Nephron (organoid): ENCODE measurements around the gene ARHGAP20.

Source experiments
- H3K27ac Mint-ChIP-seq, 3 experiments: 2 replicates each; pipeline ENCODE4 v1.8.0; 2020; ENCODE audit warnings: mixed read lengths in 3 of 3, mild to moderate bottlenecking in 2 of 3, moderate library complexity in 1 of 3
- H3K27me3 Mint-ChIP-seq: 2 replicates; pipeline ENCODE4 v1.8.0; 2021; ENCODE audit warnings: low read depth, mild to moderate bottlenecking, moderate library complexity, mixed read lengths
- H3K36me3 Mint-ChIP-seq: 2 replicates; pipeline ENCODE4 v1.8.0; 2020; ENCODE audit warnings: low read depth, mixed read lengths
- H3K4me1 Mint-ChIP-seq: 2 replicates; pipeline ENCODE4 v1.8.0; 2020; ENCODE audit warnings: mixed read lengths
- H3K4me3 Mint-ChIP-seq, 3 experiments: 2 replicates each; pipeline ENCODE4 v1.8.0; 2020; ENCODE audit warnings: mild to moderate bottlenecking in 3 of 3, mixed read lengths in 3 of 3, moderate library complexity in 2 of 3
- H3K9me3 Mint-ChIP-seq: 2 replicates; pipeline ENCODE4 v1.8.0; 2020; ENCODE audit warnings: mixed read lengths
- TF ChIP-seq, protein P1 (sequence below), 3 experiments: fragments of 200-600 bp; sonication (generic); IDR thresholded peaks; one replicate each; pipeline ENCODE4 v1.5.0; 2021; ENCODE audit warnings: antibody characterized with exemption in 3 of 3; ENCODE audit not compliant: unreplicated experiment in 3 of 3

Gene ARHGAP20

DNA sequence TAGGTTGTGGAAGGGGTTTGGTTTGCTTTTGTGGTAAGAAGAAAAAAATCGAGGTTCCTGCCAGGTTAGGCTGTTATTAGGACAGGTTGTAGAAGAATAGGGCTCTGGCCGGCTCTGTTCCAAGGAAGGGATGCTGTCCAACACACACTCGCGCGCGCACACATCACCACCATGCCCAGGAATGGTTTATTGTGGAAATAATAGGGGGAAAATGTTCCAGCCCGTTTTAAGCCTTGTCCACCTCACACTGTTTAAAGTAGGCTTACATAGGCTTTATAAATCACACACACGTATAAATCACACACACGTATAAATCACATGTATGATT is 1.2 kb upstream of the ARHGAP20 start:
- peak overlapping the region; percentile 75 to 87 (median 81) for H3K4me3 Mint-ChIP-seq
- peak overlapping the region; percentile 30 to 42 (median 40) for H3K27ac Mint-ChIP-seq
- no peaks in the 10 kb centered on the region for H3K9me3 Mint-ChIP-seq
- peaks cover 24% of the 10 kb centered on the region for H3K4me1 Mint-ChIP-seq
- TF ChIP-seq, protein P1, sequence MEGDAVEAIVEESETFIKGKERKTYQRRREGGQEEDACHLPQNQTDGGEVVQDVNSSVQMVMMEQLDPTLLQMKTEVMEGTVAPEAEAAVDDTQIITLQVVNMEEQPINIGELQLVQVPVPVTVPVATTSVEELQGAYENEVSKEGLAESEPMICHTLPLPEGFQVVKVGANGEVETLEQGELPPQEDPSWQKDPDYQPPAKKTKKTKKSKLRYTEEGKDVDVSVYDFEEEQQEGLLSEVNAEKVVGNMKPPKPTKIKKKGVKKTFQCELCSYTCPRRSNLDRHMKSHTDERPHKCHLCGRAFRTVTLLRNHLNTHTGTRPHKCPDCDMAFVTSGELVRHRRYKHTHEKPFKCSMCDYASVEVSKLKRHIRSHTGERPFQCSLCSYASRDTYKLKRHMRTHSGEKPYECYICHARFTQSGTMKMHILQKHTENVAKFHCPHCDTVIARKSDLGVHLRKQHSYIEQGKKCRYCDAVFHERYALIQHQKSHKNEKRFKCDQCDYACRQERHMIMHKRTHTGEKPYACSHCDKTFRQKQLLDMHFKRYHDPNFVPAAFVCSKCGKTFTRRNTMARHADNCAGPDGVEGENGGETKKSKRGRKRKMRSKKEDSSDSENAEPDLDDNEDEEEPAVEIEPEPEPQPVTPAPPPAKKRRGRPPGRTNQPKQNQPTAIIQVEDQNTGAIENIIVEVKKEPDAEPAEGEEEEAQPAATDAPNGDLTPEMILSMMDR (IDR thresholded peaks at IDR 0.05; ENCODE audit: unreplicated experiment in 3 of 3) = no peak
- peaks cover 2% of the 10 kb centered on the region for H3K36me3 Mint-ChIP-seq
- peaks cover 55% of the 10 kb centered on the region for H3K27me3 Mint-ChIP-seq

GRCh38 chr11:110712659-110713448 is 617 bp upstream of the ARHGAP20 start:
- peaks cover 4% of the 10 kb centered on the region for H3K36me3 Mint-ChIP-seq
- H3K27me3 Mint-ChIP-seq = peaks cover 57% of the 10 kb centered on the region
- H3K9me3 Mint-ChIP-seq = no peaks in the 10 kb centered on the region
- TF ChIP-seq, protein P1 (IDR thresholded peaks at IDR 0.05; ENCODE audit: unreplicated experiment in 3 of 3) = no peak
- peaks cover 24% of the 10 kb centered on the region for H3K4me1 Mint-ChIP-seq
- H3K27ac Mint-ChIP-seq = peak overlapping the region; percentile 30 to 42 (median 40)
- H3K4me3 Mint-ChIP-seq = peak overlapping the region; percentile 75 to 87 (median 81)

GRCh38 chr11:110711448-110711775 is 825 bp downstream of the ARHGAP20 start:
- Mint-ChIP-seq H3K4me3 (peak overlapping the region; percentile 84 to 85 (median 85)), H3K4me1 (peaks cover 24% of the 10 kb centered on the region), H3K36me3 (peaks cover 5% of the 10 kb centered on the region), H3K27ac (no peak overlapping the region), H3K27me3 (peaks cover 57% of the 10 kb centered on the region), H3K9me3 (no peaks in the 10 kb centered on the region)
- TF ChIP-seq, protein P1 (IDR thresholded peaks at IDR 0.05; ENCODE audit: unreplicated experiment in 3 of 3) = no peak

- H3K27me3 Mint-ChIP-seq = peaks cover 57% of the 10 kb centered on the region
- H3K36me3 Mint-ChIP-seq = peaks cover 10% of the 10 kb centered on the region
- H3K4me3 Mint-ChIP-seq = peak overlapping the region; percentile 84 to 85 (median 85)
- H3K4me1 Mint-ChIP-seq = peaks cover 24% of the 10 kb centered on the region
- peaks cover 2% of the 10 kb centered on the region for H3K9me3 Mint-ChIP-seq
- TF ChIP-seq, protein P1 (IDR thresholded peaks at IDR 0.05; ENCODE audit: unreplicated experiment in 3 of 3) = no peak
- H3K27ac Mint-ChIP-seq = peak overlapping the region in 2 of 3 experiments; percentile 13 to 40
Observed at GRCh38 chr11:110710628-110711381, 1.4 kb downstream of the ARHGAP20 start.

DNA sequence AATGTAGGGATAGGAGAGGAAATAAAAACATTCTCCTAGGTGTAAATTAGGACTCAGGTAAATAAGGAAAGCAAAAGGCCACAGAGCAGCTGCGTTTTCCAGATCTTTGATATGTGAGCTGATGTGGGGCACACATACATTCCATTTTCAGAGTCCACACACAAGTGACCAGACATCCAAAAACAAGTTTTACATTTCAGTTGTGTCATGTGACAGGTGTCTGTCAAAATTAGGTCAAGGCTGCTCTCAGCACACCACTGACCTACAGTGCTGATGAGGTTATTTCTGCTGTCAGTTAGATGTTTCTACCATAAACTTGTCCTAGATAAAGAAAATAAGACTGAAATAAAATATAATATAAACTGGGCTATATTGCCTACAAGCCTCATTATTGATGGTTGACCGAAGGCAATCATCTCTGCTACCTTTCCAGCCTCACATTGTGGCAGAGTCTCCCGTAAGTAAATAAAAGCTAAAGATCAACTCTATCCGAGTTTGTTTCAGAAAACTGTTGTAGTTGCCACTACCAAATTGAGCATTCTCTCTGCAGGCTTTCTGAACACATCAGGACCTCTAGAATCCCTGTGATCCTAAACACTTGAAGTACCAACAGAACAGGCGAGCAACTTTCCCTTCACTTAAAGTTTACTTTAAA is 7.9 kb downstream of the ARHGAP20 start:
- Mint-ChIP-seq H3K27me3 (peaks cover 14% of the 10 kb centered on the region), H3K4me3 (no peak overlapping the region), H3K9me3 (peaks cover 19% of the 10 kb centered on the region), H3K4me1 (peaks cover 1% of the 10 kb centered on the region), H3K36me3 (peaks cover 31% of the 10 kb centered on the region), H3K27ac (no peak overlapping the region)
- TF ChIP-seq, protein P1 (IDR thresholded peaks at IDR 0.05; ENCODE audit: unreplicated experiment in 3 of 3) = no peak
